ENCODE measurements around the gene ANO9. TPM values are rescaled to one million over a fixed set of nuclear protein-coding genes. Genes with fewer than 3 reads are reported as not detected.
A peak's percentile ranks its signal among the peaks of the same experiment; 100 is the strongest.

The ANO9 gene, protein sequence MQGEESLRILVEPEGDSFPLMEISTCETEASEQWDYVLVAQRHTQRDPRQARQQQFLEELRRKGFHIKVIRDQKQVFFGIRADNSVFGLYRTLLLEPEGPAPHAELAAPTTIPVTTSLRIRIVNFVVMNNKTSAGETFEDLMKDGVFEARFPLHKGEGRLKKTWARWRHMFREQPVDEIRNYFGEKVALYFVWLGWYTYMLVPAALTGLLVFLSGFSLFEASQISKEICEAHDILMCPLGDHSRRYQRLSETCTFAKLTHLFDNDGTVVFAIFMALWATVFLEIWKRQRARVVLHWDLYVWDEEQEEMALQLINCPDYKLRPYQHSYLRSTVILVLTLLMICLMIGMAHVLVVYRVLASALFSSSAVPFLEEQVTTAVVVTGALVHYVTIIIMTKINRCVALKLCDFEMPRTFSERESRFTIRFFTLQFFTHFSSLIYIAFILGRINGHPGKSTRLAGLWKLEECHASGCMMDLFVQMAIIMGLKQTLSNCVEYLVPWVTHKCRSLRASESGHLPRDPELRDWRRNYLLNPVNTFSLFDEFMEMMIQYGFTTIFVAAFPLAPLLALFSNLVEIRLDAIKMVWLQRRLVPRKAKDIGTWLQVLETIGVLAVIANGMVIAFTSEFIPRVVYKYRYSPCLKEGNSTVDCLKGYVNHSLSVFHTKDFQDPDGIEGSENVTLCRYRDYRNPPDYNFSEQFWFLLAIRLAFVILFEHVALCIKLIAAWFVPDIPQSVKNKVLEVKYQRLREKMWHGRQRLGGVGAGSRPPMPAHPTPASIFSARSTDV
- 1 to 10 TPM in 2 of 3 donors, not detected in 1; 2.3 to 4.4 TPM for polyA plus RNA-seq

DNA sequence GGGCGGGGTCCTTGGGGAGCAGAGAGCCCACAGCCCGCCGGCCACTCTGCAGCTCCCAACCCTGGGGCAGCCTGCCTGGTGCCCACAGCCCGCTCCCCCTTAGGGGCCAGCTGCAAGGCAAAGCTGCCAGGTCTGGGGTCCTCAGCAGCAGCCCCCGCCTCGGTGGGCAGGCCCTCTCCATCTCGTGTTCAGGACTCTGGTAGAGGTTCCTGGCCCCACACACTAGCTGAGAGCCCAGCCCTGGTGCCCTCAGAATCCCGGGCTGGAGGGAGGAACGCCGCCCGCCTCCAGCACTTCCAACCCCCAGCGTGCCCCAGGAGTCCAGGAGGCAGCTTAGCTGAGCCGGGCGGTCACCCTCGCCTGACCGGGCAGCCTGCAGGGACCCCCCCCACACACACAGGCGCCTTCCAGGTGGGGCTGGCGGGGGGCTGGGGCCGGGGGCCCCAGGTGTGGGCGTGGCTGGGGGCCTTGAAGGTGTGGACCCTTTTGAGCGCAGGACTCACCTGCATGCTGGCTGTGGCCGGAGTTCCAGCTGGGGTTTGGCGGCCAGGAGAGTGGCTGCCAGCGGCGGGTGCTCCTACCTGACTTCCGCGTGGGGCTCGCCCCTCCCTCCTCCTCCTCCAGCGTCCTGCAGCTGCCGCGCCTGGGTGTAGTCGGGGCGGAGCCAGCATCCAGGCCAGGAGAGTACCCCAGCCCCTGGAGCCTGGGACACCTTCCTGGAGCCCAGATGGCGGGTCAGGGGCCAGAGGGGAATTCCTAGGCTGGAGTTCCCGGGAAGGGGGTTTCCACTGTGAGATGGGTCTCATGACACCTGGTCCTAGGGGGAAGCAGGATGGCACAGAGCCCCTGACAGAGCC lies at the start of gene ANO9:
Gene ANO9, minus strand, starts transcription at position 594 of the 857 bp plus-strand sequence. Its CDS starts 85 bp downstream, at position 509.
- peaks cover 0 to 7% (median 1%) of the 10 kb centered on the region in 3 donors for H3K27me3 Mint-ChIP-seq (ENCODE audit: low read depth in 3 of 3)
- no peaks in the 10 kb centered on the region for H3K9me3 Mint-ChIP-seq
- H3K4me1 Mint-ChIP-seq: peaks cover 5 to 9% of the 10 kb centered on the region in 2 donors
- H3K36me3 Mint-ChIP-seq: no peaks in the 10 kb centered on the region
- H3K27ac Mint-ChIP-seq: no peak within 1 kb of the TSS
- H3K4me3 Mint-ChIP-seq: peak within 1 kb of the TSS in 1 of 5 donors; percentile 25
- DNase-seq: peak in 1 of 3 donors; percentile 25

DNA sequence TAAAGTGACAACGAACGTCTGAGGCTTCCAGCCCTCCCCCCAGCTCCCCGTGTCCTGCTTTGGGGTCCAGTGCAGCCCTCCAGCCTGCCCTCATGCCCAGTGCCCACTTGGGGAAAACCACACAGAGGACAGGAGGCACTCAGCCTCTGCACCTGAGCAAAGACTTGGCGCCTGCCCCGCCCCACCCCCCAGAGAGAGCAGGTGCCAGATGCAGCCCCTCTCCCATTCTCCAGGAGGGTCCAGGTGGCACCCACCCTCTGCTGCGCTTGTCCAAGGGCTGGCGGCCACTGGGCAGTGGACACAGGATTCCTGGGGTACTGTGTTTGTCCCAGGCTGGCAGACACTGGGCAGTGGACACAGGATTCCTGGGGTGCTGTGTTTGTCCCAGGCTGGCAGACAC lies 49.5 kb upstream of the ANO9 start:
- no peak for DNase-seq
- Mint-ChIP-seq H3K9me3 (peaks cover 0 to under 1% (median 0%) of the 10 kb centered on the region in 6 donors), H3K27ac (no peak overlapping the region), H3K4me3 (no peak overlapping the region), H3K4me1 (no peaks in the 10 kb centered on the region), H3K27me3 (ENCODE audit: low read depth in 3 of 3) (peaks cover 0 to 4% (median 0%) of the 10 kb centered on the region in 3 donors), H3K36me3 (peaks cover 4 to 9% (median 4%) of the 10 kb centered on the region in 3 donors)

DNA sequence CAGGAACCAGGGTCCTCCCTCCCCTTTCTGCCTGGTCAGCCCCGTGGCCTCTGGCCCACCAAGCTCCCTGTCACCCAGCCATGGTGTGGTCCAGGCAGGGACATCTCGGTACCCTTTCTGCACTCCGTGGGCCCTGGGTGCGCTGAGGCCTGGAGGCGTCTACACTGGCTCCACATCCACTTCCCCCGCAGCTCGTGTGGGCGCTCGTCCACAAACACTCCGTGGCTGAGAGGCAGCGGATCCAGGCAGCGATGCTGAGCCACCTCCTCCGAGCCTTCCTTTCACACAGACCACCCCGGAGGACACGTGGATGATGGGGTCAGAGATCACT lies 49.1 kb upstream of the ANO9 start:
- H3K27me3 Mint-ChIP-seq (ENCODE audit: low read depth in 3 of 3): peaks cover 0 to 3% (median 0%) of the 10 kb centered on the region in 3 donors
- H3K36me3 Mint-ChIP-seq: peaks cover 1 to 6% (median 2%) of the 10 kb centered on the region in 3 donors
- no peak overlapping the region for H3K27ac Mint-ChIP-seq
- no peak for DNase-seq
- no peaks in the 10 kb centered on the region for H3K9me3 Mint-ChIP-seq
- H3K4me3 Mint-ChIP-seq: no peak overlapping the region
- no peaks in the 10 kb centered on the region for H3K4me1 Mint-ChIP-seq

DNA sequence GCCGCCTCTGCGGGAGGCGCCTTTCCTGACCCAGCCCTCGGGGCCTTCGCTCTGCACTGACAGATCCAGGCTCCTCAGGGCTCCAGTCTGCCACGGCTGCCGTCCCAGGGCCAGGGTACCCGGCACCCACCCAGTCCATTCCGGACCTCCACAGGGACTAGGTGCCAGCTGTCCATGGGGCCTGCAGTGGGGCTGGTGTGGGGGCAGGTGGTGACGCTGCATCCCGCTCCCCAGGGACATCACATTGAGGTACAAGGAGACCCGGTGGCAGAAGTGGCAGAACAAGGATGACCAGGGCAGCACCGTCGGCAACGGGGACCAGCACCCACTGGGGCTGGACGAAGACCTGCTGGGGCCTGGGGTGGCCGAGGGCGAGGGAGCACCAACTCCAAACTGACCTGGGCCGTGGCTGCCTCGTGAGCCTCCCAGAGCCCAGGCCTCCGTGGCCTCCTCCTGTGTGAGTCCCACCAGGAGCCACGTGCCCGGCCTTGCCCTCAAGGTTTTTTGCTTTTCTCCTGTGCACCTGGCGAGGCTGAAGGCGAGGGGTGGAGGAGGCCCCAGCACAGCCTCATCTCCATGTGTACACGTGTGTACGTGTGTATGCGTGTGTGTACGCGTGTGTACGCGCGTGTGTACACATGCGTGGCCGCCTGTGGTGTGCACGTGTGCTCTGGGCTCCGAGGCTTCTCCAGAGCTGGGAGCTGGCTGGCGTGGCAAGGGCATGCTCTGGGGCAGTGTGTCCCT lies 48.5 kb upstream of the ANO9 start:
- Mint-ChIP-seq H3K27ac (no peak overlapping the region), H3K4me3 (no peak overlapping the region), H3K27me3 (ENCODE audit: low read depth in 3 of 3) (peaks cover 0 to 3% (median 0%) of the 10 kb centered on the region in 3 donors), H3K36me3 (peaks cover 0 to 3% (median 0%) of the 10 kb centered on the region in 3 donors), H3K4me1 (no peaks in the 10 kb centered on the region), H3K9me3 (no peaks in the 10 kb centered on the region)
- DNase-seq: no peak

DNA sequence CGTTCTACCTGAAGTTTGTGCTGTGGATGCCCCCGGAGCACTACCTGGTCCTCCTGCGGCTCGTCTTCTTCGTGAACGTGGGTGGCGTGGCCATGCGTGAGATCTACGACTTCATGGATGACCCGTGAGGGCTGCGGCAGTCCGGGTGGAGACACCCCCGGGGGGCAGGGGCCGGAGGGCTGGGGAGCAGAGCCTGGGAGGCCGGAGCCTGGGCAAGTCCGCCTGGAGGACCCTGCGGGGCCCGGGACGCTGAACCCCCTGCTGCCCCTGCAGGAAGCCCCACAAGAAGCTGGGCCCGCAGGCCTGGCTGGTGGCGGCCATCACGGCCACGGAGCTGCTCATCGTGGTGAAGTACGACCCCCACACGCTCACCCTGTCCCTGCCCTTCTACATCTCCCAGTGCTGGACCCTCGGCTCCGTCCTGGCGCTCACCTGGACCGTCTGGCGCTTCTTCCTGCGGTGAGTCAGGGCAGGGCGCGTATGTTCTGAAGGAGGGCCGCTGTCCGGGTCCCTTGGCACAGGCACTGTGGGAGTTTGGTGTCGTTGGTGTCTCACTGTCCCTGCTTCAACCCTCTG lies 47.9 kb upstream of the ANO9 start:
- Mint-ChIP-seq H3K27ac (no peak overlapping the region), H3K4me3 (no peak overlapping the region), H3K36me3 (no peaks in the 10 kb centered on the region), H3K27me3 (ENCODE audit: low read depth in 3 of 3) (peaks cover 0 to 3% (median 0%) of the 10 kb centered on the region in 3 donors), H3K4me1 (no peaks in the 10 kb centered on the region), H3K9me3 (no peaks in the 10 kb centered on the region)
- DNase-seq: no peak

DNA sequence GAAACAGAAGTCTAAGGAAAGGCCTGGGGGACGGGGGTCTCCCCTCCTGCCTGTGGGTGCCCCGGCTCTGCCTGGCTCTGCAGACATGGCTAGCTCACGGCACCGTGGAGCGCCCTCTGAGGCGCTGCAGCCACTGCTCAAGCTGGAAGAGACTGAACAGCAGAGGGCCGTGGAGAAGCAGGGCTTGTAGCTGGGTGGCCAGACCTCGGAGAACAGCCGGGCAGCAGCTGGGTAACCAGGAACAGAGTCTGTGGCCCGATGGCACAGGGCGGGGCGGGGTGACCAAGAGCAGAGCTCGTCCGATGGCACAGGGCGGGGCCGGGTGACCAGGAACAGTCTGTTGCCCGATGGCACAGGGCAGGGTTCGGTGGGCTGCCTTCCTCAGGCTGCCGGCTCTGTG lies 47.2 kb upstream of the ANO9 start:
- H3K4me3 Mint-ChIP-seq: no peak overlapping the region
- H3K9me3 Mint-ChIP-seq: no peaks in the 10 kb centered on the region
- DNase-seq: no peak
- no peaks in the 10 kb centered on the region for H3K27me3 Mint-ChIP-seq (ENCODE audit: low read depth in 3 of 3)
- no peaks in the 10 kb centered on the region for H3K36me3 Mint-ChIP-seq
- H3K4me1 Mint-ChIP-seq: no peaks in the 10 kb centered on the region
- H3K27ac Mint-ChIP-seq: no peak overlapping the region

DNA sequence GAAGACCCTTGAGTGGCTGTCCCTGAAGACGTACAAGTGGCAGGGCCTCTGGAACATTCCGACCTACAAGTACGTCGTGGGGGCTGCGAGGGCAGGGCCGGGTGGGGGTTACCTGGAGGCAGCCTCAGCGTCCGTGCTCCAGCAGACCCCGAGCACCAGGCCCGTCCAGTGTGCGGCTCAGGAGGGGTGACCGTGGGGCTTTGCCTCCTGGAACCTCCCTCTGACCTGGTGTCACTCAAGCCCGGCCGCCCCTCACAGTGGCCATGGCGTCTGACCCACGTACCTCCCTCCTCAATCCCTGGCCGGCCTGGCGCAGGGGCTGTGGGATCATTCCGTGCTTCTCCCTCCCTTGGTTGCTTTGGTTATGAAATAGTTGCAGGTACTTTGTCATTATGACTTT lies 46.8 kb upstream of the ANO9 start:
- no peak overlapping the region for H3K4me3 Mint-ChIP-seq
- no peaks in the 10 kb centered on the region for H3K36me3 Mint-ChIP-seq
- H3K4me1 Mint-ChIP-seq: no peaks in the 10 kb centered on the region
- no peaks in the 10 kb centered on the region for H3K27me3 Mint-ChIP-seq (ENCODE audit: low read depth in 3 of 3)
- DNase-seq: no peak
- H3K27ac Mint-ChIP-seq: no peak overlapping the region
- H3K9me3 Mint-ChIP-seq: no peaks in the 10 kb centered on the region

DNA sequence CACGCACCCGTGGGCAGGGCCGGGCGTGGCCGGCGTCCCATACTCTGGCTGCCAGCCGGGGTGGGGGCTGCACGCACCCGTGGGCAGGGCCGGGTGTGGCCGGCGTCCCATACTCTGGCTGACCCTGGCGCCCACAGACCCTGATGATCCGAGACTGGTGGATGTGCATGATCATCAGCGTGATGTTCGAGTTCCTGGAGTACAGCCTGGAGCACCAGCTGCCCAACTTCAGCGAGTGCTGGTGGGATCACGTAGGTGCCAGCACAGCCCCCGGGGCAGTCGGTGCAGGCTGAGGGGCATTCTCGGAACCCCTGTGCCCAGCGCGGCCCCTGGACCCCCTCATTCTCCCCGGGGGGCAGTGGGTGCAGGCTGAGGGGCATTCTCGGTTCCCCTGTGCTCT lies 46.3 kb upstream of the ANO9 start:
- H3K4me1 Mint-ChIP-seq: no peaks in the 10 kb centered on the region
- H3K4me3 Mint-ChIP-seq: no peak overlapping the region
- H3K36me3 Mint-ChIP-seq: no peaks in the 10 kb centered on the region
- no peak overlapping the region for H3K27ac Mint-ChIP-seq
- H3K27me3 Mint-ChIP-seq (ENCODE audit: low read depth in 3 of 3): no peaks in the 10 kb centered on the region
- DNase-seq: no peak
- no peaks in the 10 kb centered on the region for H3K9me3 Mint-ChIP-seq

DNA sequence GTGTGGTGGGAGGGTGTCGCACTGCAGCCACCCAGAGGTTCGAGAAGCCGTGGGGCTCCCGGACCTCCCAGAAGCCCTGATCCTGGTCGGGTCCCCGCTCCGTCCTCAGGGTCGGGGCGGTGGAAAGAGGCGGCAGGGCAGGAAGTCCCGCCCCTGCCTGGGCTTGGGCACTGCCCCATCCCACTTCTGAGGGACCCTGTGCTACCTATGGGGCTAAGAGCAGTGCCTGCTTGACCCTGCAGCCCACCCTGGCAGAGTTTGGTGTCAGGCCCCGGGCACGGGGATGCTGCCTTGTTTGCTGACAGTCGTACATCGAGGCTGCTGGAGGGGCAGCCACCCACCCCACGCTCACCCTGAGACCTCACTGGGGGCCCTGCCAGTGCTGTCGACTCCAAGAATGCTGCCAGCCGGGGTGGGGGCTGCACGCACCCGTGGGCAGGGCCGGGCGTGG lies 45.8 kb upstream of the ANO9 start:
- no peaks in the 10 kb centered on the region for H3K9me3 Mint-ChIP-seq

DNA sequence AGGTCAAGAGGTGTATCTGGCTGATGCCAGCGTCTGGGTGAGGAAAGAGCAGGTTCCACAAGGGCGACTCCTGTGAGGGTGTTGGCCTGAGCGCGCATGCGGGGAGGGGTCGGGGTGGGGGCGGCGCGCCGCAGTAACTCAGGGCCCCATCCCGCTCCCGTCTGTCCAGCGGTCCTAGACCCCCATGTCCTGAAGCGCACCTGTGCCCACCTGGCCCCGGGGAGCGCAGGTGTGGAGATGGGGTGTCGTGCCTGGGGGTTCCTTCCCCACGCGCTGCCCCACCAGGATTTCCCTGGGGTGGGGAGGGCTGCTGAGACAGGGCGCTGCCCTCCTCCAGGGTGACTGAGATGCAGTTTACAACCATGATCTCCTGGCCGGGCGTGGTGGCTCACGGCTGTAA lies 44.4 kb upstream of the ANO9 start:
- H3K36me3 Mint-ChIP-seq: peaks cover 0 to 3% (median 3%) of the 10 kb centered on the region in 3 donors
- no peak overlapping the region for H3K4me3 Mint-ChIP-seq
- no peaks in the 10 kb centered on the region for H3K9me3 Mint-ChIP-seq
- H3K4me1 Mint-ChIP-seq: no peaks in the 10 kb centered on the region
- H3K27me3 Mint-ChIP-seq (ENCODE audit: low read depth in 3 of 3): no peaks in the 10 kb centered on the region
- no peak overlapping the region for H3K27ac Mint-ChIP-seq
- no peak for DNase-seq

More for the DNA sequence above, 45.8 kb upstream of the ANO9 start:
- Mint-ChIP-seq H3K4me3 (no peak overlapping the region), H3K4me1 (no peaks in the 10 kb centered on the region), H3K36me3 (no peaks in the 10 kb centered on the region), H3K27ac (no peak overlapping the region), H3K27me3 (ENCODE audit: low read depth in 3 of 3) (no peaks in the 10 kb centered on the region)
- no peak for DNase-seq

DNA sequence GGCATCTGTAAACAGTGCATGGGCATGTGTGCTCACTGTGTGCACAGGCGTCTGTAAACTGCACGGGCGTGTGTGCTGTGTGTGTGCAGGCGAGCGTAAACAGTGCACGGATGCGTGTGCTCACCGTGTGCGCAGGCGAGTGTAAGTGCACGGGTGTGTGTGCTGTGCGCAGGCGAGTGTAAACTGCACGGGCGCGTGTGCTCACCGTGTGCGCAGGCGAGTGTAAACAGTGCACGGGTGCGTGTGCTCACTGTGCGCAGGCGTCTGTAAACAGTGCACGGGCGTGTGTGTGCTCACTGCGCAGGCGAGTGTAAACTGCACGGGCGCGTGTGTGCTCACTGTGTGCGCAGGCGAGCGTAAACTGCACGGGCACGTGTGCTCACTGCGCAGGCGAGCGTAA lies 42.8 kb upstream of the ANO9 start:
- Mint-ChIP-seq H3K4me1 (no peaks in the 10 kb centered on the region), H3K4me3 (no peak overlapping the region), H3K27ac (no peak overlapping the region), H3K36me3 (peaks cover 0 to 3% (median 3%) of the 10 kb centered on the region in 3 donors), H3K9me3 (no peaks in the 10 kb centered on the region), H3K27me3 (ENCODE audit: low read depth in 3 of 3) (no peaks in the 10 kb centered on the region)
- no peak for DNase-seq

DNA sequence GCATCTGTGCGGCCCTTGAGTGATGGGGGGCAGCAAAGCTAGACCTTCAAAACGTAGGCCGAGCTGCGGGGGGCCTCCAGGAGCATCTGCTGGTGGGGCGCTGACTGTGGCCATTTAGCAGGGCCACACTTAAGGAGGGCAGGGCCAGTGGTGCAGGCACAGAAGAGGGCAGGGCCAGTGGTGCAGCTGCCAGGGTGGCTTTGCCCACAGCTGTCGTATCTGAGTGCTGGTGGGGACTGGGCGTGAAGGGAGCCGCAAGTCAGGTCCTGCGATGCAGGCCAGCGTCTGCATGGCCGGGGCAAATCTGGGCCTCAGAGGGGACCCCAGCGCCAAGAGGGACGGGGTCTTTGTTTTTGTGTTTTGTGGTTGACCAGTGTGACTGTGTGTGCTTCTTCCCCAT lies 37.5 kb upstream of the ANO9 start:
- no peaks in the 10 kb centered on the region for H3K9me3 Mint-ChIP-seq
- no peaks in the 10 kb centered on the region for H3K4me1 Mint-ChIP-seq
- no peak for DNase-seq
- no peaks in the 10 kb centered on the region for H3K27me3 Mint-ChIP-seq (ENCODE audit: low read depth in 3 of 3)
- H3K4me3 Mint-ChIP-seq: no peak overlapping the region
- peaks cover 0 to 3% (median 3%) of the 10 kb centered on the region in 3 donors for H3K36me3 Mint-ChIP-seq
- H3K27ac Mint-ChIP-seq: peak overlapping the region in 1 of 6 donors; percentile 29

Data from immature natural killer cell (primary cell).